8988T (cell line): Measurements from ENCODE around the gene ZIC4.

Source experiments
- DNase-seq: peaks from one replicate; pipeline ENCODE4 v3.0.0; 2011

The ZIC4 gene

DNA sequence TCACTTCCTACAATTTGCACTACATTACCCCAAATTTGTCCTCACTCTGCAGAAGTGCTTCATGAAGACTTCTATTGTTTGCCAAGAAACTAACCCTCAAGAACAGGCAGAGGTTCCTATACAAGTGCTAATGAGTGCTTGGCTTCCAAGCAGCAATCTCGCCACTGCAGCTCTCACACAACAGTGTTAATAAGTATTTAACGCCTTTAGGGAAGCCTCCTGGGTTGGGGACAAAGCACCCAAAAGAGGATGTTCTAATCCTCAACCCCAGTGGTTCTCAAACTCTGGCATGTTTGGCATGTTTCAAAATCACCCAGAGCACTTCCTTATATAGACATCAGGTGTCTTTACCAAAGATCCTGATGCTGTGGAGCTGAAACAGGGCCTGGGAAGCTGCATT is 64.6 kb downstream of the ZIC4 start:
- no peak for DNase-seq

DNA sequence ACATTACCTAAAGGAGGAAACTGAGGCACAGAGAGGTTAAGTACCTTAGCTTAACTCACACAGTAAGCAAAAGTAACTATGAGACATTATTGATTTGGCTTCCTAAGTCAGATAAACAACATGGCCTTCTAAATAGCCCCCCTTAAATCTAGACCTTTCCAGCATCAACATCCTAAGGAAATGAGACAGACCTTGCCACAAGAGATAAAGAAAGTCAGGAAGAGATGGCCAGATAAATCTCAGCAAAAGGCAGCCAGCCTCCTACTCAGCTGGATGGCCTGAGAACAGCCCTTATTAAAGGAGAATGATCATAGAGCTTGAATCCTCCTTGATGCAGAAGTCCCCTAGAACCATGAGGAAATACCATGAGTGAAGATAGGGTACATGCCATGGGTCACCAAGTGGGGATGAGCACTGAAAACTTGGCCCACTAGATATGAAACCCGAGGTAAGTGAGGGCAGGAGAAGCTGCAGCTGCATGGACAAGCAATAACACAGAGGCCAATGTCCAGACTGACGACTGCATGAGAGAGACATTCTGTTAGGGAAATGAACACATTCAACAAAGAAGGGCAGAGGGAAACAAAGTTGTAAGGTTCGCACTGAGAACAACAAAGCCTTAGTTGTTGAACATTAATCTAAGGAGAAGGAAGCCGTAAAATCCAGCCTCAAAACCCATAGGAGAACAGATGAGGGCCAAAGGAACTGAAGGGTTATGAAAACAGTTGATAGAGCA is 69.6 kb downstream of the ZIC4 start:
- DNase-seq = no peak
